Duodenal mucosa (tissue), 2 donors: ENCODE measurements around the gene TOMM22.
A peak's percentile ranks its signal among the peaks of the same experiment; 100 is the strongest.

Experiments
- H3K27ac ChIP-seq: one replicate; pipeline ENCODE4 v1.7.0; 2013; ENCODE audit warnings: low read depth, low read length
- H3K27me3 ChIP-seq, 2 donors: one replicate each; pipeline ENCODE4 v1.7.0; 2013; ENCODE audit warnings: low read length in 2 of 2, control low read depth in 1 of 2; ENCODE audit not compliant: insufficient read depth in 2 of 2, control insufficient read depth in 1 of 2
- H3K36me3 ChIP-seq, 2 donors: one replicate each; pipeline ENCODE4 v1.7.0; 2013; ENCODE audit warnings: low read length in 2 of 2, control low read depth in 1 of 2; ENCODE audit not compliant: insufficient read depth in 2 of 2, control insufficient read depth in 1 of 2
- H3K4me1 ChIP-seq, 2 donors: one replicate each; pipeline ENCODE4 v1.7.0; 2013; ENCODE audit warnings: low read length in 2 of 2, control low read depth in 1 of 2; ENCODE audit not compliant: insufficient read depth in 2 of 2, control insufficient read depth in 1 of 2
- H3K4me3 ChIP-seq, 2 donors: one replicate each; pipeline ENCODE4 v1.7.0; 2013; ENCODE audit warnings: low read length in 2 of 2, low read depth in 1 of 2
- H3K9ac ChIP-seq, 2 donors: one replicate each; pipeline ENCODE4 v1.7.0; 2013; ENCODE audit warnings: low read length in 2 of 2, low read depth in 1 of 2
- H3K9me3 ChIP-seq, 2 donors: one replicate each; pipeline ENCODE4 v1.7.0; 2013; ENCODE audit warnings: low read length in 2 of 2, control low read depth in 1 of 2; ENCODE audit not compliant: control insufficient read depth in 1 of 2

TOMM22 gene

GRCh38 chr22:38732251-38732815 lies 50.6 kb downstream of the TOMM22 start:
- H3K4me1 ChIP-seq = peaks cover 19 to 20% of the 10 kb centered on the region in 2 donors

GRCh38 chr22:38733329-38733723 lies 51.6 kb downstream of the TOMM22 start:
- Histone ChIP-seq H3K9me3 (no peaks in the 10 kb centered on the region), H3K27me3 (no peaks in the 10 kb centered on the region), H3K36me3 (peaks cover 55 to 89% of the 10 kb centered on the region in 2 donors), H3K9ac (peak overlapping the region in 1 of 2 donors; percentile 47), H3K4me3 (no peak overlapping the region), H3K4me1 (peaks cover 19 to 20% of the 10 kb centered on the region in 2 donors), H3K27ac (peak overlapping the region; percentile 15)

More at GRCh38 chr22:38732251-38732815, 50.6 kb downstream of the TOMM22 start:
- Histone ChIP-seq H3K27ac (no peak overlapping the region), H3K9ac (no peak overlapping the region), H3K27me3 (no peaks in the 10 kb centered on the region), H3K9me3 (no peaks in the 10 kb centered on the region), H3K36me3 (peaks cover 55 to 89% of the 10 kb centered on the region in 2 donors), H3K4me3 (no peak overlapping the region)

GRCh38 chr22:38733724-38734381 lies 52.1 kb downstream of the TOMM22 start:
- H3K27ac ChIP-seq = peak overlapping the region; percentile 23
- peaks cover 55 to 89% of the 10 kb centered on the region in 2 donors for H3K36me3 ChIP-seq
- H3K4me3 ChIP-seq = no peak overlapping the region
- H3K9me3 ChIP-seq = no peaks in the 10 kb centered on the region
- peaks cover 19 to 20% of the 10 kb centered on the region in 2 donors for H3K4me1 ChIP-seq
- H3K9ac ChIP-seq = peak overlapping the region in 1 of 2 donors; percentile 20
- no peaks in the 10 kb centered on the region for H3K27me3 ChIP-seq

GRCh38 chr22:38734421-38735100 lies 52.8 kb downstream of the TOMM22 start:
- H3K9ac ChIP-seq = peak overlapping the region in 1 of 2 donors; percentile 6
- no peaks in the 10 kb centered on the region for H3K27me3 ChIP-seq
- H3K9me3 ChIP-seq = no peaks in the 10 kb centered on the region
- H3K4me1 ChIP-seq = peaks cover 19 to 20% of the 10 kb centered on the region in 2 donors
- peak overlapping the region; percentile 23 for H3K27ac ChIP-seq
- no peak overlapping the region for H3K4me3 ChIP-seq
- peaks cover 57 to 89% of the 10 kb centered on the region in 2 donors for H3K36me3 ChIP-seq
